Measurements from ENCODE around the gene KRTAP9-2.
"Not testable (repeated sequence)": the region's sequence is repeated elsewhere in the genome, so short reads cannot be mapped to it uniquely, and the experiment has no call there.

Gene KRTAP9-2, protein sequence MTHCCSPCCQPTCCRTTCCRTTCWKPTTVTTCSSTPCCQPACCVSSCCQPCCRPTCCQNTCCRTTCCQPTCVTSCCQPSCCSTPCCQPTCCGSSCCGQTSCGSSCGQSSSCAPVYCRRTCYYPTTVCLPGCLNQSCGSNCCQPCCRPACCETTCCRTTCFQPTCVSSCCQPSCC

GRCh38 chr17:41226598-41227095 is at the start of gene KRTAP9-2:
TSS of gene KRTAP9-2 (plus strand) at chr17:41226648. CDS start at chr17:41226655, 7 bp downstream.
- DNase-seq = not testable (repeated sequence)

GRCh38 chr17:41176744-41177387 is 49.6 kb upstream of the KRTAP9-2 start:
- DNase-seq = no peak

GRCh38 chr17:41177727-41178271 is 48.6 kb upstream of the KRTAP9-2 start, which contains the start of gene KRTAP4-2:
TSS of gene KRTAP4-2 (minus strand) at chr17:41178221. CDS start at chr17:41178164, 57 bp downstream.
- DNase-seq = no peak

- DNase-seq = no peak
Observed at GRCh38 chr17:41178341-41178740, 48.1 kb upstream of the KRTAP9-2 start.

GRCh38 chr17:41178843-41179616 is 47.4 kb upstream of the KRTAP9-2 start:
- DNase-seq = no peak

GRCh38 chr17:41184480-41184961 is 41.9 kb upstream of the KRTAP9-2 start, which contains the start of gene KRTAP4-1:
TSS of gene KRTAP4-1 (minus strand) at chr17:41184911. CDS start at chr17:41184854, 57 bp downstream.
- no peak for DNase-seq

DNA sequence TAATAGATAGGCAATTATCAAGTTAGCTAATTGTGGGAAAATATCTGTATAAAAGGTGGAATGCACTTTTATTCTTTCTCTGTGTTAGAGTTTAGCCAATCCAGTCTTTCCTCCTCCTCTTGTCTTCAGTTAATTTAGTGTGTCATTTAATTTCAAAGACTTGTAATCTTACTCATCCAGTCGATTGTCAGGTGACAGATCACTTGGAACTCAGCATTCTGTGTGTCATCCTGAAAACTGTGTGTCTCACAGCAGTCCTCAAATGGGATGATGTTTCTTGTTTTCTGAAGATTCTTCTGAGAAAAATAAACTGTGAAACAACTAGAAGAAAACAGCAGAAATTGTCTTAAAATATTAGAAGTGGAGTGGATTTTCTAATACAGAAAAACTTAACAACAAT is 41.4 kb upstream of the KRTAP9-2 start:
- DNase-seq = no peak

- no peak for DNase-seq
Observed at GRCh38 chr17:41186872-41187271, 39.6 kb upstream of the KRTAP9-2 start.

GRCh38 chr17:41189837-41190318 is 36.6 kb upstream of the KRTAP9-2 start, which contains the start of gene KRTAP9-1:
TSS of gene KRTAP9-1 (plus strand) at chr17:41189887. CDS start at chr17:41189887, 0 bp downstream.
- not testable (repeated sequence) for DNase-seq

DNA sequence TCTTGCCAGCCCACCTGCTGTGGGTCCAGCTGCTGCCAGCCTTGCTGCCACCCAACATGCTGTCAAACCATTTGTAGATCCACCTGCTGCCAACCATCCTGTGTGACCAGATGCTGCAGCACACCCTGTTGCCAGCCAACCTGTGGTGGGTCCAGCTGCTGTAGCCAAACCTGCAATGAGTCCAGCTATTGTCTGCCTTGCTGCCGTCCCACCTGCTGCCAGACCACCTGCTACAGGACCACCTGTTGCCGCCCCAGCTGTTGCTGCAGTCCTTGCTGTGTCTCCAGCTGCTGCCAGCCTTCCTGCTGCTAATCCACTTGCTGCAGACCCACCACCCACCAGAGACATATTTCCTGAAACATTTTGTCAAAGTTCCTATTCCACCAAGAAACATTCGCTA is 36.1 kb upstream of the KRTAP9-2 start:
- no peak for DNase-seq

- DNase-seq = no peak
Observed at GRCh38 chr17:41196068-41196467, 30.4 kb upstream of the KRTAP9-2 start.

DNA sequence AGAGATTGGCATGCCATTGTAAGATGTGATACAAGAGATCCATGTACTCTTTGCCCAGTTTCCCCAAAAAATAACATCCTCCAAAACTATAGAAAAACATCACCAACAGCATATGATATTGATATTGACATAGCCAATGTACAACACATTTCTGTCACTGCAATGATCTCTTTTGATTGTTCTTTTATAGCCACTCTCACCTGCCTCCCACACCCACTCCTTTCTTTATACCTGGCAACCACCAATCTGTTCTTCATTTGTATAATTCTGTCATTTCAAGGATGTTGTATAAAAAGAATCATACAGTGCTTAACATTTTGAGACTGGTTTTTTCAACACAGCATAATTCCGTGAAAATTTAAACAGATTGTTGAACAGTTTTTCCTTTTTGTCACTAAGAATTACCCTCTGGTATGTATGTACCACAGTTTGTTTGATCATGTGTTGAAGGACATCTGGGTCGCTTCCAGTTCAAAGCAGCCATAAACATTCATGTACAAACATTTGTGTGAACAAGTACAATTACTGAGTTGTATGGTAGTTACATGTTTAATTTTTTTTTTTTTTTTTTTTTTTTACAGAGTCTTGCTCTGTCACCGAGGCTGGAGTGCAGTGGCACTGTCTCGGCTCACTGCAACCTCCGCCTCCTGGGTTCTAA is 26.9 kb upstream of the KRTAP9-2 start:
- DNase-seq = no peak

- DNase-seq = no peak
Observed at GRCh38 chr17:41211845-41212466, 14.5 kb upstream of the KRTAP9-2 start.

DNA sequence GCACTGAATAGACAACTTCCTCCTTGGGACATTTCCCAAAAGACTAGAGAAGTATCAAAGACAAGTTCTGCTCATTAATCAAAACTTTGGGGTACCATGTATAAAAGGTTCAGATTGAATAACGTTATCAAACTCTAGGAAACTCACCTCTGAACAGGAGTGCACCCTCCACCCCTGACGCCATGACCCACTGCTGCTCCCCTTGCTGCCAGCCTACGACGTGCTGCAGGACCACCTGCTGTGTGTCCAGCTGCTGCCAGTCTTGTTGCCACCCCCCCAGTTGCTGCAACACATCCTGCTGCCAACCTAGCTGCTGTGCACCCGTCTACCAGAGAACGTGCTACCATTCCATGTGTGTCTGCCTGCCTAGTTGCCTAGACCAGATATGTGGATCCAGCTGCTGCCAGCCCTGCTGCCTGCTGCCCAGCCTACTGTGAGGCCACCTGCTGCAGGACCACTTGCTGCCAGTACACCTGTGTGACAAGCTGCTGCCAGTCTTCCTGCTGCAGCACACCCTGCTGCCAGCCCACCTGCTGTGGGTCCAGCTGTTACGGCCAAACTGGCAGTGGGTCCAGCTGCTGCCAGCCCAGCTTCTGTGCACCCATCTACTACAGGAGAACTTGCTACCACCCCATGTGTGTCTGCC is 13.8 kb upstream of the KRTAP9-2 start:
- no peak for DNase-seq

GRCh38 chr17:41215681-41216080 is 10.8 kb upstream of the KRTAP9-2 start:
- DNase-seq = no peak

DNA sequence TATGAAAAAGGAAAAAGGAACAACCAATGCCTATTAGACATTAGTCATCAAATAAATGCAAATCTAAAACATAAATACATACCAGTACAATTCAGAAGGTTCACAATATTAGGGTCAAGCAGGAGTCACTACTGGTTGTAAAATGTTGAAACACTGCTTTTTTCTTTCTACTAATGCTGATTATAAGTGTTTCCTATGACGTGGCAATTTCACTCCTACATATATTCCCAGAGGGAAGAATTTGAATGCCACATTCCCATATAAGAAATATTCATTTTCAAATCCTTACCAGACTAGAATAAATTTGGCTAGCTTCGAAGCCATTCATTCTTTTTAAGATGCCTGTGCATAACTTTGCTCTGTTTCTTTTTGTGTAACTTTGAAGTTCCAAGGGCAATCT is 2.6 kb upstream of the KRTAP9-2 start:
- no peak for DNase-seq

DNA sequence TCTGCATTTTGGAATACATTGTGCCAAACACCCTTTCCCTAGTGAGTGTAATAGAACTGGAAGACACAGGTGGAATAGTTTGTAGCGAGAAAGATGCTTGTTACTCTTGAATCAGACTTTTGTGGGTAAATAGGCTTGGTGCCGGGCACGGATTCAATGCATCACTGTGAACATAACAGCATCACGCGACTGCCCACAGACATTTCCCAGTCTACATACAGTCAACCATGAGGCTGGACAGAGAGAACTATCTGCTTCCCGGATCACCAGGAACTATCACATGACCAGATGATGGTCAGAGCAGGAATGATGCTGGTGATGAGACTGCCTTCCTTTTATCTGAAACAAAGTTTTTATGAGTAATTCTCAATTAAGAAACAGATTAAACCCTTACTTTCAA is 397 bp upstream of the KRTAP9-2 start:
- DNase-seq = no peak

DNA sequence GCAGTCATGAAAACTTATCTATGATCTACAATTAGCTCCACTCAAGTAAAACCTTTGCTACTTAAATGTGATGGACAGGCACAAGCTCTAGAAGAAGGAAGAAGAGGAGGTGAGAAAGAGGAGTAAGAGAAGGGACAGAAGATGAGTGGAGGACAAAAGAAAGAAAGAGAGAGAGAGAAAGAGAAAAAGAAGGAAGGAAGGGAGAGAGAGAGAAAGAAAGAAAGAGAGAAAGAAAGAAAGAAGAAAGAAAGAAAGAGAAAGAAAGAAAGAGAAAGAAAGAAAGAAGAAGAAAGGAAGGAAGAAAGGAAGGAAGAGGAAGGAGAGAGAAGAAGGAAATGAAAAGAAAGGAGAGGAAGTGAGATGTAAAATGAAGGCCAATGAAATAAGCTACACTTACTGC is 3.6 kb downstream of the KRTAP9-2 start:
- DNase-seq = no peak

- DNase-seq = no peak
Observed at GRCh38 chr17:41231731-41232130, 5.3 kb downstream of the KRTAP9-2 start.

- not testable (repeated sequence) for DNase-seq
Observed at GRCh38 chr17:41232399-41233105, 6.1 kb downstream of the KRTAP9-2 start, which contains the start of gene KRTAP9-3. TSS of gene KRTAP9-3 (plus strand) at chr17:41232449. CDS start at chr17:41232502, 53 bp downstream.
